ENCODE measurements around the gene MYH15.
"Not testable (repeated sequence)": the region's sequence is repeated elsewhere in the genome, so short reads cannot be mapped to it uniquely, and the experiment has no call there.

The MYH15 gene

GRCh38 chr3:108381529-108382140, 128.8 kb downstream of the MYH15 start:
- DNase-seq = peak; percentile 23

- peak; percentile 66 for DNase-seq
These were observed 130.1 kb downstream of the MYH15 start for GRCh38 chr3:108380128-108380795.

- DNase-seq = not testable (repeated sequence)
These were observed 131.4 kb downstream of the MYH15 start for GRCh38 chr3:108378952-108379342.

GRCh38 chr3:108378153-108378951, 132.0 kb downstream of the MYH15 start:
- DNase-seq = no peak

- DNase-seq = no peak
These were observed 133.0 kb downstream of the MYH15 start for GRCh38 chr3:108377384-108377783.

- no peak for DNase-seq
These were observed 134.4 kb downstream of the MYH15 start for GRCh38 chr3:108376026-108376425.

GRCh38 chr3:108359011-108359410, 151.4 kb downstream of the MYH15 start:
- no peak for DNase-seq

GRCh38 chr3:108357042-108357441, 153.4 kb downstream of the MYH15 start:
- DNase-seq = no peak

- DNase-seq = no peak
These were observed 155.8 kb downstream of the MYH15 start for GRCh38 chr3:108354562-108354961.

- peak; percentile 4 for DNase-seq
These were observed 158.2 kb downstream of the MYH15 start for GRCh38 chr3:108352176-108352575.

GRCh38 chr3:108346301-108347227, 163.8 kb downstream of the MYH15 start:
- no peak for DNase-seq

GRCh38 chr3:108345492-108346205, 164.7 kb downstream of the MYH15 start:
- DNase-seq = peak; percentile 16

- no peak for DNase-seq
These were observed 166.9 kb downstream of the MYH15 start for GRCh38 chr3:108343491-108343890.

- DNase-seq = no peak
These were observed 167.4 kb downstream of the MYH15 start for GRCh38 chr3:108342837-108343486.

GRCh38 chr3:108341911-108342310, 168.5 kb downstream of the MYH15 start:
- no peak for DNase-seq

GRCh38 chr3:108338901-108339545, 171.4 kb downstream of the MYH15 start:
- no peak for DNase-seq

- no peak for DNase-seq
These were observed 175.7 kb downstream of the MYH15 start for GRCh38 chr3:108334701-108335100.

- no peak for DNase-seq
These were observed 176.4 kb downstream of the MYH15 start for GRCh38 chr3:108333961-108334360.

GRCh38 chr3:108331792-108332191, 178.6 kb downstream of the MYH15 start:
- DNase-seq = no peak

Data from NCI-H146 (cell line).